Measurements from ENCODE around the gene CCDC188. TPM values are rescaled to one million over a fixed set of nuclear protein-coding genes. Genes with fewer than 3 reads are reported as not detected.

The CCDC188 gene
- polyA plus RNA-seq, 1 donor = 2.7 TPM

DNA sequence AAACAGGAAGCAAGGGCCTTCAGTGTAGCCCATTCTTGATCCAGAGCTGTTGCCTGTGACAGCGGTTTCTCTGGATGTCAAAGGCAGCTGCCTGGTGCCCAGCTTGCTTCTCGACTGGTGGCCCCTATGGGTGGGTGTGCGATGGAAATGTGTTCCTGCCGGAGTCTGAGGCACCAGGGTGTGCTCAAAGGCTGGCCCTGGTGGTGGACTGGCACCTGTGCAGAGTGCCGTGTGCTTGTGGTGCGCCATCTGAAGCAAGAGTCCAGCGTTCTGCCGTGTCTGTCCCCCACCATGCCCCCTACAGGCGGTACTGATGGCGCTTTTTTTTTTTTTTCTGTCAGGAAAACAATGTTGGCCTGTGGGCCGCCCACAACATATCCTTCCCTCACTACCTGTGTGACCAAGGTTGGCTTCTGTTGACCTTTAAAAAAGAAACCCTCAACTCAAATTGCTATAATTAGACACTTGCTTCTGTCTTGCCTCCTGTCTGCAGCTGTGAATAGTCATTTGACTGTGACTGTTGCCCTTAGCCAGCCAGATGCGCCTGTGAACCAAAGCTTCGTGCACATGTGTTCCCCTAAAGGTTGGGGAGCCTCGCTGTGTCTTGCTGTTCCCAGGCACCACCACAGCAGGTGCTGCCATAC is 39.7 kb downstream of the CCDC188 start:
- Histone ChIP-seq H3K36me3 (ENCODE audit: control insufficient read depth, insufficient read depth, low read length) (peaks cover 91% of the 10 kb centered on the region), H3K9me3 (ENCODE audit: control insufficient read depth, low read depth, low read length) (peaks cover 3% of the 10 kb centered on the region), H3K4me1 (ENCODE audit: control insufficient read depth, insufficient read depth, low read length) (peaks cover 6% of the 10 kb centered on the region), H3K27me3 (ENCODE audit: control insufficient read depth, insufficient read depth, low read length) (no peaks in the 10 kb centered on the region), H3K4me3 (ENCODE audit: low read length) (no peak overlapping the region), H3K27ac (ENCODE audit: low read length) (no peak overlapping the region)
- DNase-seq = no peak
- WGBS (ENCODE audit: insufficient coverage, low lambda C conversion rate) = no CpG with 5 or more reads among the region's 14 CpGs

DNA sequence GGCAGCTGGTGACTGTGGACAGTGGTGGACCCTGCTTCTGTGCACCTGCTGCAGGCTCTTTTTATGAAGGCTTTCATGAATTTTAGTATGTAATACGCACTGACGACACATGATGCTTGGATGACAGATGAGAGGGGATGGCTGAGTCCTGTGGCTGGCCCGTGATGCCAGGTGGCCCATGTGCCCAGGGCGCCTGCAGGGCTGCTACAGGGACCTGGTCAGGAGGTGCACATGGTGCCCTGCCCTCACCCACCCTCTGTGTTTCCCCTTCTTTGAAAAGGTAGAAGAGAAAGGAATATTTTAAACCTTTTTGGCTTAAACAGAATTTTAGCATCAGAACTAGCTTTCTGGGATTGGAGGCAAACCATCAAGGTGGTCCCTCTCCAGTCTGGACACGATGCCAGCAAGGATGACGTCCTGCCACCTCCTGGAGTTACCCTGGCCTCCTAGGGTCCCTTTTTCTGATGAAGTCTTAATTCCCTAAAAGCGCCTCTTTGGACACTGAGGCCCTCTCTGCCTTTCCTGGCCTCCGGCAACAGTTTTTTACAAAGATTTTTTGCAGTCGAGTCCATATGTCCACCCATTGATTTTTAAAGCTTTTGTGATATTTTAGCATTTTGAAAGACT is 40.4 kb downstream of the CCDC188 start:
- Histone ChIP-seq H3K27me3 (ENCODE audit: control insufficient read depth, insufficient read depth, low read length) (no peaks in the 10 kb centered on the region), H3K9me3 (ENCODE audit: control insufficient read depth, low read depth, low read length) (peaks cover 3% of the 10 kb centered on the region), H3K4me3 (ENCODE audit: low read length) (no peak overlapping the region), H3K27ac (ENCODE audit: low read length) (no peak overlapping the region), H3K4me1 (ENCODE audit: control insufficient read depth, insufficient read depth, low read length) (no peaks in the 10 kb centered on the region), H3K36me3 (ENCODE audit: control insufficient read depth, insufficient read depth, low read length) (peaks cover 95% of the 10 kb centered on the region)
- DNase-seq = no peak
- 100% methylated on average over 3 of the region's 9 CpGs for WGBS (ENCODE audit: insufficient coverage, low lambda C conversion rate)

DNA sequence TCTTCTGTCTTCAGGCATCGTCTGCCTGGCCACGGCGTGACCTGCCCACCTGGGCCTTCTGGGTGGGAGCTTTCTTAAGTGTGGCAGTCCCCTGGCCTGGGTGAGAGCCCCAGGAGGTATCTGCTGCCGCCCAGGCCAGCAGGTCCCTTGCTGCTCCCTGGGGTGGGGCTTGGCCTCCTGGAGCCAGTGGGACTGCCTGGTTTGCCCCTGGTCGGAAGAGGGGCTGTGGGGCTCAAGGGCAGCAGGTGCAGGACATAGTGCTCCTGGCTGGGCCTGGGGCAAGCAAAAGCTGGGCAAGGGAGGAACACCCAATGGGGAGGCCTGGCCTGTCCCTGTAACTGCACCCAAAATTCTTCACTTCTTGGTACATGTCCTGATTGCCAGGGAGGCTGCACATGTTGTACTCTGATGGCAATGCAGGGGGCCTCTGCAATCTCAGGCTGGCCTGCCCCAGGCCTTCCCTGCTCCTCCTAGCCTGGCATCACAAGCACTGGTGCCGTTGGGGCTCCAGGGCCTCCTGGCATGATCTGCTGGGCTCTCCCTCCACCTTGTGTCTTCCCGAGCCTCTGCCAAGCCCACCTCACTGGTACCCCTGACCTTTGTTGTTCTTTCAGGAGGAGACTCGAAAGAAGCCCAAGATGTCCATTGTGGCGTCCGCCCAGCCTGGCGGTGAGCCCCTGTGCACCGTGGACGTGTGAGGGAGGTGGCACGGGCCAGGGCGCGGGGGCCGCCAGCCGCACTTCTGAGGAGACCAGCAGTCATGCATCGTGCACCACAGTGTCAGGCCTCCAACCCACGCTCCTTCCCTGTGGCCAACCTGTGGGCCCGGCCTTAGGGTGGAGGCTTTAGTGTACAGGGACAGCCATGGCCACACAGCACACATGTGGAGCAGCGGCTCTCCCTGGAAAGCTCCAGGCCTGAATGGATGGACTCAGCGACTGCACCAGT is 41.2 kb downstream of the CCDC188 start:
- peaks cover 3% of the 10 kb centered on the region for H3K9me3 ChIP-seq (ENCODE audit: control insufficient read depth, low read depth, low read length)
- H3K27me3 ChIP-seq (ENCODE audit: control insufficient read depth, insufficient read depth, low read length) = no peaks in the 10 kb centered on the region
- no CpG with 5 or more reads among the region's 23 CpGs for WGBS (ENCODE audit: insufficient coverage, low lambda C conversion rate)
- peaks cover 96% of the 10 kb centered on the region for H3K36me3 ChIP-seq (ENCODE audit: control insufficient read depth, insufficient read depth, low read length)
- no peak overlapping the region for H3K27ac ChIP-seq (ENCODE audit: low read length)
- DNase-seq = no peak
- H3K4me1 ChIP-seq (ENCODE audit: control insufficient read depth, insufficient read depth, low read length) = no peaks in the 10 kb centered on the region
- no peak overlapping the region for H3K4me3 ChIP-seq (ENCODE audit: low read length)

DNA sequence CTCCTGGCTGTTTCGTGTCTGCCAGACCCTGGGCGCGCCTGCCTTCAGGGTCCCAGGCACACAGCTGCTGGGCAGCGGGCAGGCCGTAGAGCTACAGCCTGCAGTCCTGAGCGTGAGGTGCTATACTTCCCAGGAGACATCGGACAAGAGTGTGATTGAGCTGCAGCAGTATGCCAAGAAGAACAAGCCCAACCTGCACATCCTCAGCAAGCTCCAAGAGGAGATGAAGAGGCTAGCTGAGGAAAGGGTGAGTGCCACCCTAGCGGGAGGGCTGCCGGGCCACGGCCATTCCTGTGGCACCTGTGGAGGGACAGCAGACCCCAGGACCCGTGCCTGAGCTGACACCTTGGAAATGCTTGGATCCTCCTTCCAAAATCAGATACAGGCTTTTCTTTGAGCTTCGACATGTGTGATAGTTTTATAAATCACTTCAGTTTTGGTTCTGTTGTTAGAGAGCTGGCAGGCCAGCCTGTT is 42.1 kb downstream of the CCDC188 start:
- no peaks in the 10 kb centered on the region for H3K4me1 ChIP-seq (ENCODE audit: control insufficient read depth, insufficient read depth, low read length)
- DNase-seq = no peak
- no peaks in the 10 kb centered on the region for H3K27me3 ChIP-seq (ENCODE audit: control insufficient read depth, insufficient read depth, low read length)
- no peak overlapping the region for H3K27ac ChIP-seq (ENCODE audit: low read length)
- H3K36me3 ChIP-seq (ENCODE audit: control insufficient read depth, insufficient read depth, low read length) = peaks cover 94% of the 10 kb centered on the region
- H3K9me3 ChIP-seq (ENCODE audit: control insufficient read depth, low read depth, low read length) = peaks cover 3% of the 10 kb centered on the region
- H3K4me3 ChIP-seq (ENCODE audit: low read length) = no peak overlapping the region
- WGBS (ENCODE audit: insufficient coverage, low lambda C conversion rate) = no CpG with 5 or more reads among the region's 12 CpGs

DNA sequence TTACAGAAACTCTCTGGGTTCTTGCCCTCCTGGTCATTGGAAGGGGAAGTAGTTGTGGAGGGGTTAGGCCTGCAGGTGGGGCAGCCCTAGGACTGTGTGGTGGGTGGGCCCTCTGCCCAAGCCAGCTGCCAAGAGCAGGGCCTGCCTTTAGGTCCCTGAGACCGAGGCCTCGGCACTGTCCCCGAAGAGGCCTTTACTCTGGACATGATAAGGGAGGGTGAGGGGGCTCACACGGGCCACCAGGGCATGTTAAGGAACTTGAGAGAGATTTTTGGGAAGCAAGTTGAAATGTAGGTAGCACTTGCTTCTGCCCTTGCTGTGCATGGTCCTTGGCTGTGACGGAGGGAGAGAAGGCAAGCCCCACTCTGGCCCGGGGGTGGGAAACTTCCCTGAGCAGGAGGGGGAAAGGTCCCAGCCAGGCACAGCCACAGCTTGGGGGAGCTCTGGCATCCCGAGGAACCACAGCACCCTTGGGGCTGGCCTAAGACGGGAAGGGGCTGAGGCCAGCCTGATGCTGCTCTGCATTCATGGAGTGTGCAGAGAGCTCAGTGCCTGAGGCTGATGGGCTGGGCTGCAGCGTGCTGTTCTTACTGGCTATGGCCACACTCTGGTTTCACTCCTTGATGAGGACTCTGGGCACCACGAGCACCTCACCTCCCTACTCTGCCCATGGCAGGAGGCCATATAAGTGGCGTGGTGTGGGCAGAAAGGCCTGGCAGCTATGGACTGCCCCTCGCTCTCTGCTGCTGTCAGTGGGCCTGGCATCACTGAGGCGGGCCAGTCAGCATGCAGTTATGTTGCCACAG is 42.7 kb downstream of the CCDC188 start:
- DNase-seq = no peak
- no peak overlapping the region for H3K27ac ChIP-seq (ENCODE audit: low read length)
- H3K4me1 ChIP-seq (ENCODE audit: control insufficient read depth, insufficient read depth, low read length) = no peaks in the 10 kb centered on the region
- no CpG with 5 or more reads among the region's 13 CpGs for WGBS (ENCODE audit: insufficient coverage, low lambda C conversion rate)
- peaks cover 3% of the 10 kb centered on the region for H3K9me3 ChIP-seq (ENCODE audit: control insufficient read depth, low read depth, low read length)
- no peak overlapping the region for H3K4me3 ChIP-seq (ENCODE audit: low read length)
- no peaks in the 10 kb centered on the region for H3K27me3 ChIP-seq (ENCODE audit: control insufficient read depth, insufficient read depth, low read length)
- H3K36me3 ChIP-seq (ENCODE audit: control insufficient read depth, insufficient read depth, low read length) = peaks cover 93% of the 10 kb centered on the region

DNA sequence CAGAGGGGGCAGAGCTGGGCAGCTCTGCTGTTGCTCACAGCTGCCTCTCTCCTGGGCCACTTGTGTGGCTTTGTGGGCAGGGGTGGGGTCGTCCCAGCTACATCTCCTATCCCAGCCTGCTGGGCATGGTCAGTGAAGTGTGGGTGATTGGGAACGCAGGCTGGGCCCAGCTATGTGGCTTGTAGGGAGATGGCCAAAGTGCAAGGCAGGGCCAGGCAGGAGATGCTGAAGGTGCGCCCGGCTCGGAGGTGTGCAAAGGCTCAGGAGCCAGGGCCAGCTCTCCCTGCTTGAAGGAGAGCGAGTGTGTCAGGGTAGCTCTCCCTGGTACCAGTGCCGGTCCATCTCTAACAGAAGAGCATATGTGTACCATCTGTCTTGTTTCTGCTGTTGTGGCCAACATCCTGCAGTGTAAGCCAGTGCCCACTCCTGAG is 43.4 kb downstream of the CCDC188 start:
- H3K9me3 ChIP-seq (ENCODE audit: control insufficient read depth, low read depth, low read length) = peaks cover 3% of the 10 kb centered on the region
- no peaks in the 10 kb centered on the region for H3K4me1 ChIP-seq (ENCODE audit: control insufficient read depth, insufficient read depth, low read length)
- H3K36me3 ChIP-seq (ENCODE audit: control insufficient read depth, insufficient read depth, low read length) = peaks cover 90% of the 10 kb centered on the region
- H3K27ac ChIP-seq (ENCODE audit: low read length) = no peak overlapping the region
- no peak for DNase-seq
- no peaks in the 10 kb centered on the region for H3K27me3 ChIP-seq (ENCODE audit: control insufficient read depth, insufficient read depth, low read length)
- no CpG with 5 or more reads among the region's 7 CpGs for WGBS (ENCODE audit: insufficient coverage, low lambda C conversion rate)
- H3K4me3 ChIP-seq (ENCODE audit: low read length) = no peak overlapping the region

DNA sequence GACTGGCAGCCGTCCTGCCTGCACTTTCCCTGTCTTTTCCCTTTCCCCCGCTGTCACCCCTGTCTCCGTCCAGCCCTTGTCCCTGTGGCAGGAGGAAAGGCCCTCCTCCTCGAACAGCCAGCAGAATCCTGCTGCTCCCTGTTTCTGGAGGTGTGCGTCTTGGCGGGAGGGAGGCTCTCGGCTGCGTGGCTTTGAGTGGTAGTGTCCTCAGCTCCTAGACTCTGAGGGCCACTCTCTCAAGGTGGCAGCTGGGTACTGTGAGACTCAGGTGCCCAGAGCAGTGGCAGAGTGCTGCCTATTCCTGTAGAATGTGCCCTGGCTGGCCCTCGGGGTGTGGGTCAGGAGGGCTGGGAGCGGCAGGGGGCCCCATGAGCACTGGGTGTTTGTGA is 44.0 kb downstream of the CCDC188 start:
- no peaks in the 10 kb centered on the region for H3K4me1 ChIP-seq (ENCODE audit: control insufficient read depth, insufficient read depth, low read length)
- WGBS (ENCODE audit: insufficient coverage, low lambda C conversion rate) = no CpG with 5 or more reads among the region's 10 CpGs

DNA sequence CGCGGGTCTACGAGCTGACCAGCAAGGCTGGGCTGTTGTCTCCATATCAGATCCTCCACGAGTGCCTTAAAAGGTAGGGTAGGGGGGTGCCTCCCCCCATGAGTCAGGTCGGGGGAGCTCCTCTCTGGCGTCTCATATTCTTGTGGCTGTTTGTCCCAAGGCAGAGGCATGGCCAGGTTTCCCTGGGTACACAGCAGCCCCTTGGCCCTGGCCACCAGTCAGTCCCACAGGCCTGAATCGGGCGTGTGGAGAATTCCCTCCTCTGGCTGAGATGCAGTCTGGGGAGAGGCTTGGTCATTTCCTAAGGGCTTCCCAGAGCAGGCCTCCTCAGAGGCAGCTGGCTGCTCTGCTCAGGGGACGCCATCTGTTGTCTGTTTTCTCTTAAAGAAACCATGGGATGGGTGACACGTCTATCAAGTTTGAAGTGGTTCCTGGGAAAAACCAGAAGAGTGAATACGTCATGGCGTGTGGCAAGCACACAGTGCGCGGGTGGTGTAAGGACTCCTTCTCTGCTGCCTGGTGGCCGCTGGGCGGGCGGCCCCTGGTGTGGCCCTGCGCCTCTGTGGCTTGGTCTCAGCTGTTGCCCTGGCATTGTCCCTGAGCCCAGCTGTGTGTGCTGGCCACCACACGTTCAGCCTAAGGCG is 44.5 kb downstream of the CCDC188 start:
- Histone ChIP-seq H3K9me3 (ENCODE audit: control insufficient read depth, low read depth, low read length) (peaks cover 3% of the 10 kb centered on the region), H3K27ac (ENCODE audit: low read length) (no peak overlapping the region), H3K27me3 (ENCODE audit: control insufficient read depth, insufficient read depth, low read length) (no peaks in the 10 kb centered on the region), H3K4me1 (ENCODE audit: control insufficient read depth, insufficient read depth, low read length) (no peaks in the 10 kb centered on the region), H3K4me3 (ENCODE audit: low read length) (no peak overlapping the region), H3K36me3 (ENCODE audit: control insufficient read depth, insufficient read depth, low read length) (peaks cover 87% of the 10 kb centered on the region)
- DNase-seq = no peak
- WGBS (ENCODE audit: insufficient coverage, low lambda C conversion rate) = no CpG with 5 or more reads among the region's 20 CpGs

More for the DNA sequence above, 44.0 kb downstream of the CCDC188 start:
- DNase-seq = no peak
- no peak overlapping the region for H3K4me3 ChIP-seq (ENCODE audit: low read length)
- H3K27ac ChIP-seq (ENCODE audit: low read length) = no peak overlapping the region
- H3K9me3 ChIP-seq (ENCODE audit: control insufficient read depth, low read depth, low read length) = peaks cover 3% of the 10 kb centered on the region
- no peaks in the 10 kb centered on the region for H3K27me3 ChIP-seq (ENCODE audit: control insufficient read depth, insufficient read depth, low read length)
- H3K36me3 ChIP-seq (ENCODE audit: control insufficient read depth, insufficient read depth, low read length) = peaks cover 88% of the 10 kb centered on the region

DNA sequence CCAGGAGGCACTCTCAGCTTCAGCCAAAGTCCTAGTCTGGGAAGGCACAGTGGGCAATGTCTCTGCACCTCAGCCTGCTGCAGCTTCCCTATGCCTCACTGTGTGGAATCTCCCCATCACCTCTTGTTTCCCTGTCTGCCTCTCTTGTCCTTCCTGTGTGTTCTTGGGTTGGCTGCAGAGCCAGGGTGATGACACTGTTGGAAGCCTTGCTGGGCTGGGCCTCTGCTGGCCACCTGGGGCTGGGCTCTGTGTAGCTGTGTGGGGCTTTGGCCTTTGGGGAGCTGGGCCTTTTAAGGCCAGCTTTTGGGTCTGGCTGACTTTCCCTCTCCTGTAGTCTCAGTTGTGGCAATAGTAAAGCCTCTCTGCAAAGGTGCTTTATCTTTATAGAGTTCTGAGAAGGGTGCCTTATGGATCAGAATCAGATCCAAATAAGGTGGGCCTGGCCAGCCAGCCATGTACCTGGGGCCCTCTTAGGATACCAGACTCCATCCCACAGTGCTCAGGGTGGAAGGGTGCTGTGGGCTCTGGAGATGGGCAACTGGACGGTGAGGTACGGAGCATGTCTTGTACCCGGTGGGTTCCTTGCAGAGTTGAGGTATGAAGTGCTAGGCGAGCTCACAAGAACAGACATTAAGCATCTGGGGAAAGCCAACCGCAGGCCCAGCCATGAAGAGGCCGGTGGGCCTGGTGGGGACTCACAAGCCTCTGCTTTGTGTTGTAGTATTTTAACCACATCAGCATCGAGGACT is 45.2 kb downstream of the CCDC188 start:
- H3K9me3 ChIP-seq (ENCODE audit: control insufficient read depth, low read depth, low read length) = peaks cover 3% of the 10 kb centered on the region
- H3K27ac ChIP-seq (ENCODE audit: low read length) = no peak overlapping the region
- H3K4me3 ChIP-seq (ENCODE audit: low read length) = no peak overlapping the region
- DNase-seq = no peak
- H3K4me1 ChIP-seq (ENCODE audit: control insufficient read depth, insufficient read depth, low read length) = no peaks in the 10 kb centered on the region
- H3K36me3 ChIP-seq (ENCODE audit: control insufficient read depth, insufficient read depth, low read length) = peaks cover 86% of the 10 kb centered on the region
- no CpG with 5 or more reads among the region's 7 CpGs for WGBS (ENCODE audit: insufficient coverage, low lambda C conversion rate)
- H3K27me3 ChIP-seq (ENCODE audit: control insufficient read depth, insufficient read depth, low read length) = no peaks in the 10 kb centered on the region

All from large intestine (tissue), 3 donors.